OCI-LY1 (cell line): ENCODE data around the gene COL11A2.

Experiments
- H2AFZ ChIP-seq: fragments of 200-600 bp; sonication (generic), shearing (Covaris generic); 2 replicates; pipeline ENCODE4 v1.6.0; 2014; ENCODE audit warnings: antibody characterized with exemption, mild to moderate bottlenecking, low read length
- H3F3A ChIP-seq: fragments of 200-600 bp; sonication (generic), shearing (Covaris generic); 2 replicates; pipeline ENCODE4 v1.6.0; 2014; ENCODE audit warnings: mild to moderate bottlenecking, antibody characterized with exemption, low read length, moderate library complexity; ENCODE audit not compliant: insufficient read depth
- H3K27ac ChIP-seq: fragments of 200-600 bp; sonication (generic); 2 replicates; pipeline ENCODE4 v1.5.1; 2014; ENCODE audit warnings: low read length, mixed run types, mild to moderate bottlenecking, low read depth; ENCODE audit not compliant: poor library complexity, severe bottlenecking
- H3K27me3 ChIP-seq: fragments of 200-600 bp; sonication (generic); 2 replicates; pipeline ENCODE4 v1.6.0; 2014; ENCODE audit warnings: antibody characterized with exemption, mild to moderate bottlenecking, low read length, moderate library complexity; ENCODE audit not compliant: insufficient read depth
- H3K36me3 ChIP-seq: fragments of 200-600 bp; sonication (generic); 2 replicates; pipeline ENCODE4 v1.6.1; 2014; ENCODE audit warnings: mild to moderate bottlenecking, antibody characterized with exemption, low read length, moderate library complexity, mixed read lengths; ENCODE audit not compliant: insufficient read depth
- H3K4me1 ChIP-seq: fragments of 200-600 bp; sonication (generic); 2 replicates; pipeline ENCODE4 v1.5.1; 2014; ENCODE audit warnings: mild to moderate bottlenecking, low read length, moderate library complexity; ENCODE audit not compliant: insufficient read depth, severe bottlenecking
- H3K4me2 ChIP-seq: fragments of 200-600 bp; sonication (generic), shearing (Covaris generic); 2 replicates; pipeline ENCODE4 v1.6.1; 2014; ENCODE audit warnings: low read length
- H3K4me3 ChIP-seq: fragments of 200-600 bp; sonication (generic); 2 replicates; pipeline ENCODE4 v1.5.1; 2014; ENCODE audit warnings: low read length, low read depth, mild to moderate bottlenecking, mixed read lengths; ENCODE audit not compliant: poor library complexity, severe bottlenecking
- H3K79me2 ChIP-seq: fragments of 200-600 bp; shearing (Covaris generic); 2 replicates; pipeline ENCODE4 v1.6.1; 2016; ENCODE audit warnings: mixed run types, low read length, mixed read lengths; ENCODE audit not compliant: insufficient read depth
- H3K9ac ChIP-seq: fragments of 200-600 bp; sonication (generic), shearing (Covaris generic); 2 replicates; pipeline ENCODE4 v1.6.1; 2014; ENCODE audit warnings: mild to moderate bottlenecking, low read length, mixed read lengths
- H3K9me2 ChIP-seq: fragments of 200-600 bp; sonication (generic), shearing (Covaris generic); 2 replicates; pipeline ENCODE4 v1.6.1; 2014; ENCODE audit warnings: low read depth, mild to moderate bottlenecking, low read length, mixed read lengths
- H3K9me3 ChIP-seq: fragments of 200-600 bp; shearing (Covaris generic); 2 replicates; pipeline ENCODE4 v1.6.1; 2014; ENCODE audit warnings: low read length, mixed read lengths
- H4K20me1 ChIP-seq: fragments of 200-600 bp; sonication (generic), shearing (Covaris generic); 2 replicates; pipeline ENCODE4 v1.6.0; 2016; ENCODE audit warnings: mild to moderate bottlenecking, low read length; ENCODE audit not compliant: insufficient read depth
- CTCF ChIP-seq: fragments of 200-600 bp; sonication (generic), shearing (Covaris generic); IDR thresholded peaks from 2 replicates; pipeline ENCODE4 v1.5.1; 2017; ENCODE audit warnings: mild to moderate bottlenecking, antibody characterized with exemption, low read length, moderate library complexity, mixed read lengths
- EZH2 ChIP-seq: fragments of 200-600 bp; sonication (generic), shearing (Covaris generic); IDR thresholded peaks from 2 replicates; pipeline ENCODE4 v1.8.0; 2017; ENCODE audit warnings: borderline replicate concordance, mixed run types, mild to moderate bottlenecking, antibody characterized with exemption, low read length, moderate library complexity, mixed read lengths

COL11A2 gene

GRCh38 chr6:33200219-33201146 is 8.2 kb upstream of the COL11A2 start, which contains the start of the genes RXRB and SLC39A7:
TSS of gene RXRB (minus strand) at chr6:33200665. CDS start at chr6:33200476, 189 bp downstream.
TSS of gene SLC39A7 (plus strand) at chr6:33200867. CDS start at chr6:33201246, 379 bp downstream.
- no peaks in the 10 kb centered on the region for H3K9me3 ChIP-seq
- H3K4me2 ChIP-seq, result peak within 1 kb of the TSS; percentile 95
- H3F3A ChIP-seq, result no peaks in the 10 kb centered on the region
- H3K27ac ChIP-seq, result peak within 1 kb of the TSS; percentile 84
- H2AFZ ChIP-seq, result no peak within 1 kb of the TSS
- no peaks in the 10 kb centered on the region for H3K9me2 ChIP-seq
- H3K79me2 ChIP-seq, result no peaks in the 10 kb centered on the region
- peaks cover 45% of the 10 kb centered on the region for H3K4me1 ChIP-seq
- peak within 1 kb of the TSS; percentile 91 for H3K4me3 ChIP-seq
- no peaks in the 10 kb centered on the region for H3K27me3 ChIP-seq
- H3K36me3 ChIP-seq, result peaks cover 37% of the 10 kb centered on the region
- TF ChIP-seq EZH2 (no peak), CTCF (no peak)
- no peaks in the 10 kb centered on the region for H4K20me1 ChIP-seq
- peak within 1 kb of the TSS; percentile 85 for H3K9ac ChIP-seq

- H3K36me3 ChIP-seq, result peaks cover 45% of the 10 kb centered on the region
- no peaks in the 10 kb centered on the region for H3K9me2 ChIP-seq
- H3K79me2 ChIP-seq, result no peaks in the 10 kb centered on the region
- peak overlapping the region; percentile 95 for H3K4me2 ChIP-seq
- H3K27me3 ChIP-seq, result no peaks in the 10 kb centered on the region
- H3K9ac ChIP-seq, result peak overlapping the region; percentile 85
- no peaks in the 10 kb centered on the region for H4K20me1 ChIP-seq
- no peak overlapping the region for H2AFZ ChIP-seq
- H3K27ac ChIP-seq, result peak overlapping the region; percentile 84
- H3K4me1 ChIP-seq, result peaks cover 38% of the 10 kb centered on the region
- TF ChIP-seq EZH2 (no peak), CTCF (no peak)
- H3K9me3 ChIP-seq, result no peaks in the 10 kb centered on the region
- H3K4me3 ChIP-seq, result peak overlapping the region; percentile 91
- H3F3A ChIP-seq, result no peaks in the 10 kb centered on the region
These were observed 7.5 kb upstream of the COL11A2 start for GRCh38 chr6:33199687-33200218.

DNA sequence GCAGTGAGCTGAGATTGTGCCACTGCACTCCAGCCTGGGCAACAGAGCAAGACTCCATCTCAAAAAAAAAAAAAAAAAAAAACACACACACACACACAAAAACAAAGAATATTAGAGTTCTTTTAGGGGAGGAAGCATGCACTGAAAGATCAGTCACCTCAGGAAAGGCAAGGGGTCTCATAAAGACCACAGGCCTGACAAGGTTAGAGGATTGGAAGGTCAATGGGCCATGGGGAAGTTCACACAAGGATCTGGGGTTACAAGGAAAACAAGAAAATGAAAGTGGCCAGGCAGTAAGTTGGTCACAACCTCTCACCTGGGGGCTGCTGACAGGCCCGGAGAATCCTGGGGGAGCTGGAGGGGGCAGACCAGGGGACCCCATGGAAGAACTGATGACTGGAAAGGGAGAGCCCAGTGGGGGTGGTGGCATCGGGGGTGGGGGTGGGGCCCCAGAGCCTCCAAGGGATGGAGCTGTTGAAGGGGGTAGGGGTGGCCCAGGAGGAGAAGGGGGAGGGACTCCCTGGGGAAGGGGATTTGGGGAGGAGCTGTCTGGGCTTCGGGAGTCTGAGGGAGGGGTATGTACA is 6.7 kb upstream of the COL11A2 start:
- Histone ChIP-seq H3F3A (no peaks in the 10 kb centered on the region), H4K20me1 (no peaks in the 10 kb centered on the region), H3K9me2 (no peaks in the 10 kb centered on the region), H3K79me2 (no peaks in the 10 kb centered on the region), H3K4me1 (peaks cover 34% of the 10 kb centered on the region), H3K36me3 (peaks cover 51% of the 10 kb centered on the region), H3K4me2 (peak overlapping the region; percentile 95), H2AFZ (no peak overlapping the region), H3K9ac (peak overlapping the region; percentile 85; the same call in 1 of the 2 replicates), H3K27me3 (no peaks in the 10 kb centered on the region), H3K27ac (no peak overlapping the region), H3K4me3 (peak overlapping the region; percentile 91), H3K9me3 (no peaks in the 10 kb centered on the region)
- TF ChIP-seq CTCF (no peak), EZH2 (no peak)
